NCI-H524 (cell line): Measurements from ENCODE around the gene PBX3.

ENCODE experiments used
- DNase-seq, 2 experiments: peaks; one replicate each; lab custom pipeline; 2025; lab: John Stamatoyannopoulos, UW

Gene PBX3

GRCh38 chr9:125906144-125906543 lies 159.0 kb downstream of the PBX3 start:
- DNase-seq: no peak

- DNase-seq: no peak
Observed at GRCh38 chr9:125906893-125907292, 159.7 kb downstream of the PBX3 start.

GRCh38 chr9:125908136-125908535 lies 161.0 kb downstream of the PBX3 start:
- peak in 1 of 2 experiments; percentile 66 for DNase-seq

- DNase-seq: peak in 1 of 2 experiments; percentile 46
Observed at GRCh38 chr9:125908966-125909365, 161.8 kb downstream of the PBX3 start.

- no peak for DNase-seq
Observed at GRCh38 chr9:125909459-125909858, 162.3 kb downstream of the PBX3 start.

- no peak for DNase-seq
Observed at GRCh38 chr9:125910286-125910685, 163.1 kb downstream of the PBX3 start.

- peak; percentile 97 to 99 for DNase-seq
Observed at GRCh38 chr9:125911861-125912644, 164.9 kb downstream of the PBX3 start.

GRCh38 chr9:125912667-125913066 lies 165.5 kb downstream of the PBX3 start:
- no peak for DNase-seq

GRCh38 chr9:125913551-125913950 lies 166.4 kb downstream of the PBX3 start:
- peak; percentile 74 to 88 for DNase-seq

- DNase-seq: no peak
Observed at GRCh38 chr9:125914411-125914810, 167.2 kb downstream of the PBX3 start.

GRCh38 chr9:125915606-125916005 lies 168.4 kb downstream of the PBX3 start:
- DNase-seq: no peak

GRCh38 chr9:125919565-125919964 lies 172.4 kb downstream of the PBX3 start:
- DNase-seq: no peak

- DNase-seq: no peak
Observed at GRCh38 chr9:125920402-125920801, 173.2 kb downstream of the PBX3 start.

- no peak for DNase-seq
Observed at GRCh38 chr9:125922854-125923253, 175.7 kb downstream of the PBX3 start.

- no peak for DNase-seq
Observed at GRCh38 chr9:125924351-125924750, 177.2 kb downstream of the PBX3 start.

GRCh38 chr9:125926936-125927335 lies 179.8 kb downstream of the PBX3 start:
- no peak for DNase-seq

- DNase-seq: no peak
Observed at GRCh38 chr9:125929846-125930245, 182.7 kb downstream of the PBX3 start.

- DNase-seq: no peak
Observed at GRCh38 chr9:125931211-125931610, 184.0 kb downstream of the PBX3 start.

- DNase-seq: peak in 1 of 2 experiments; percentile 5
Observed at GRCh38 chr9:125932012-125932411, 184.8 kb downstream of the PBX3 start.

GRCh38 chr9:125932746-125933455 lies 185.7 kb downstream of the PBX3 start:
- DNase-seq: no peak

- no peak for DNase-seq
Observed at GRCh38 chr9:125942125-125942524, 195.0 kb downstream of the PBX3 start.

- no peak for DNase-seq
Observed at GRCh38 chr9:125943831-125944230, 196.7 kb downstream of the PBX3 start.

- DNase-seq: no peak
Observed at GRCh38 chr9:125946397-125946796, 199.2 kb downstream of the PBX3 start.
